ENCODE results near the gene RALGPS1. TPM values are rescaled to one million over a fixed set of nuclear protein-coding genes. Genes with fewer than 3 reads are reported as not detected.

The RALGPS1 gene
- total and polyA plus RNA-seq, 7 donors = 6.6 to 18.6 (median 11.4) TPM

- no peaks in the 10 kb centered on the region for H3K9me3 ChIP-seq
- H3K27me3 ChIP-seq = no peaks in the 10 kb centered on the region
- no peak overlapping the region for H3K4me3 ChIP-seq
- peak overlapping the region in 3 of 4 donors; percentile 74 to 95 (median 87) for H3K27ac ChIP-seq
- H3K36me3 ChIP-seq = peaks cover 0 to 41% (median 0%) of the 10 kb centered on the region in 4 donors
- H3K4me1 ChIP-seq = peaks cover 0 to 100% (median 94%) of the 10 kb centered on the region in 4 donors
- WGBS, 2 donors = 96% methylated on average over 7 of the region's 7 CpGs
- TF ChIP-seq POLR2A (IDR thresholded peaks at IDR 0.05) (no peak), POLR2AphosphoS5 (IDR thresholded peaks at IDR 0.05) (no peak), CTCF (IDR thresholded peaks at IDR 0.05) (no peak), EP300 (IDR thresholded peaks at IDR 0.05) (no peak)
- intact Hi-C loops (cut with DNase I) = loop anchor here (5.0 kb wide), 2 partner anchors 82 to 83 kb away; no protein-coding TSS in a partner anchor
- no peak for DNase-seq
These were observed 190.2 kb downstream of the RALGPS1 start for GRCh38 chr9:127104581-127105311.

- no peaks in the 10 kb centered on the region for H3K9me3 ChIP-seq
- TF ChIP-seq EP300 (IDR thresholded peaks at IDR 0.05) = peak in 1 of 4 donors; percentile 1
- peak in 3 of 4 donors; percentile 13 to 64 (median 40) for TF ChIP-seq POLR2AphosphoS5 (IDR thresholded peaks at IDR 0.05)
- TF ChIP-seq POLR2A (IDR thresholded peaks at IDR 0.05) = no peak
- TF ChIP-seq CTCF (IDR thresholded peaks at IDR 0.05) = no peak
- intact Hi-C loops (cut with DNase I) = loop anchor here (5.0 kb wide), 2 partner anchors 81 to 84 kb away; no protein-coding TSS in a partner anchor
- WGBS, 2 donors = 86 to 92% methylated on average over 7 of the region's 7 CpGs
- no peaks in the 10 kb centered on the region for H3K27me3 ChIP-seq
- no peak overlapping the region for H3K4me3 ChIP-seq
- peaks cover 0 to 37% (median 0%) of the 10 kb centered on the region in 4 donors for H3K36me3 ChIP-seq
- no peak for DNase-seq
- peak overlapping the region; percentile 36 to 95 (median 80) for H3K27ac ChIP-seq
- H3K4me1 ChIP-seq = peaks cover 0 to 100% (median 86%) of the 10 kb centered on the region in 4 donors
These were observed 191.4 kb downstream of the RALGPS1 start for GRCh38 chr9:127105805-127106465.

GRCh38 chr9:127106466-127106855 is 191.9 kb downstream of the RALGPS1 start:
- 88 to 95% methylated on average over 4 of the region's 4 CpGs for WGBS, 2 donors
- intact Hi-C loops (cut with DNase I) = loop anchor here (5.0 kb wide), 2 partner anchors 81 to 84 kb away; no protein-coding TSS in a partner anchor
- no peaks in the 10 kb centered on the region for H3K27me3 ChIP-seq
- TF ChIP-seq POLR2A (IDR thresholded peaks at IDR 0.05) (no peak), EP300 (IDR thresholded peaks at IDR 0.05) (no peak), CTCF (IDR thresholded peaks at IDR 0.05) (no peak)
- H3K9me3 ChIP-seq = no peaks in the 10 kb centered on the region
- H3K27ac ChIP-seq = peak overlapping the region; percentile 36 to 95 (median 80)
- peaks cover 0 to 100% (median 84%) of the 10 kb centered on the region in 4 donors for H3K4me1 ChIP-seq
- H3K36me3 ChIP-seq = peaks cover 0 to 37% (median 0%) of the 10 kb centered on the region in 4 donors
- H3K4me3 ChIP-seq = no peak overlapping the region
- DNase-seq = no peak

- intact Hi-C loops (cut with DNase I) = loop anchor here (5.0 kb wide), 2 partner anchors 80 to 85 kb away; no protein-coding TSS in a partner anchor
- no peaks in the 10 kb centered on the region for H3K27me3 ChIP-seq
- H3K27ac ChIP-seq = peak overlapping the region; percentile 47 to 95 (median 80)
- H3K36me3 ChIP-seq = peaks cover 0 to 37% (median 0%) of the 10 kb centered on the region in 4 donors
- TF ChIP-seq POLR2AphosphoS5 (IDR thresholded peaks at IDR 0.05) = peak in 2 of 4 donors; percentile 20 to 33
- no peak for TF ChIP-seq EP300 (IDR thresholded peaks at IDR 0.05)
- no peak for DNase-seq
- WGBS, 2 donors = 90 to 94% methylated on average over 11 of the region's 11 CpGs
- H3K4me3 ChIP-seq = no peak overlapping the region
- H3K9me3 ChIP-seq = no peaks in the 10 kb centered on the region
- H3K4me1 ChIP-seq = peaks cover 0 to 100% (median 84%) of the 10 kb centered on the region in 4 donors
These were observed 192.8 kb downstream of the RALGPS1 start for GRCh38 chr9:127107171-127107928.

All from sigmoid colon (tissue), 7 donors.